HPDE6-E6E7 (cell line): Measurements from ENCODE around the gene ANKS1A.

Experiments used
- DNase-seq: peaks from one replicate; pipeline ENCODE4 v3.0.0; 2011; ENCODE audit warnings: missing footprints; ENCODE audit errors: extremely low spot score

Gene ANKS1A

DNA sequence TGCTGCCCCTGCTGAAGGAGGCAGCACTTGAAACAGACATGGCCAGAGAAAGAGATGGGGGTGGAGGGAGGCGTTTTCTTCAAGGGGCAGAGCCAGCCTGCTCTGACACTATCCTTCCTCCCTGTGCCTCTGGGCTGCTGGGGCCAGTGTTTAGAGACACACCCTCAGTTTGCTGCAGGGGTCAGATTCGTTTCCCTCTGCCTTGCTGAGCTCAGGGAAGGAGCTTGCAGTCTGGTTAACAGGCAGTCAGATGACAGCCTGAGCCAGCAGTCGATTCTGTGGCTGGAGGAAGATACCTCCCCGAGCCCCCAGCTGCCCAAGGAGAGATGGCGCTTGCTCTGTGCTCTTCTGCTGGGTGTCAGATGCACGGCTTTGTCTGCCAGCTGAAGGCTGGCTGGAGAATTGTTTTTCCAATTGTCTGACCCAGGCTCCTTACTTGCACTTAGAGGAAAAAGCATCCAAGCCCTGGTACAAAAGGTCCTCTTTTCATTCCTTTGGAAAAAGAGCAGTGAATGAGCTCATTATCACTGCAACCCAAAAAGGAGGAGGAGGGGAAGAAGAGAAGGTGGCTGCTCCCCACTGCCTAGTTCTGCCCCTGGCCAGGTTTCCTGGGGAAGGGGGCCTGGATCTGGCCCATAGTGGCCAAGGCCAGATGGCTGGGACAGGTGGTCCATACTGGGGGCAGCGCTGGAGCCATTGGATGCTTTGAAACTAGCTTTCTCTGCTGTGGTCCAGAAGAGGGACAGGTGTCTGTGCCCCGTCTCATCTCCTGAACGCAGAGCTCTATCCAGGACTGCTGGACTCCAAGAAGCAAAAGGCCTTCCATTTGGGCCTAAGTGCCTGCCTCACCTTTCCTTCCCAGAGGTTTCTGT lies 163.9 kb downstream of the ANKS1A start:
- DNase-seq = no peak

DNA sequence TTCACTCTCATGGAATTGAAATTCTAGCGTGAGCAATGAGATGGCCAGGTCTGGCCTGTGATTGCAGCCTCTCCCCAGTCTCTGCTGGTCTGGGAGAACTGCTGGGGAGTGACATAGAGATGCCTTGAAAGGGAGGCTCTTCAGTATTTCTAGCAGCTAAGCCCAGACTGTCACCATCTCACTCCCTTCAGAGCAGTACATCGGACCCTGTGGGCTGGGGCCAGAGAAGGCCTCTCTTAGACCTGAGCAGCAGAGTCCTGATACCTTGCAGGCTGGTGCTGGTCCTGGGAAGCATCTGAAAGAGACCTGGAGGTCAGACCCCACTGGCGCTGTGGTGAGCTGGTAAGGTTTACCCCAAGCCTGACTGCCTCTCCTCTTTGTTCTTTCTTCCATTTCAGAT lies 164.6 kb downstream of the ANKS1A start:
- DNase-seq = no peak

DNA sequence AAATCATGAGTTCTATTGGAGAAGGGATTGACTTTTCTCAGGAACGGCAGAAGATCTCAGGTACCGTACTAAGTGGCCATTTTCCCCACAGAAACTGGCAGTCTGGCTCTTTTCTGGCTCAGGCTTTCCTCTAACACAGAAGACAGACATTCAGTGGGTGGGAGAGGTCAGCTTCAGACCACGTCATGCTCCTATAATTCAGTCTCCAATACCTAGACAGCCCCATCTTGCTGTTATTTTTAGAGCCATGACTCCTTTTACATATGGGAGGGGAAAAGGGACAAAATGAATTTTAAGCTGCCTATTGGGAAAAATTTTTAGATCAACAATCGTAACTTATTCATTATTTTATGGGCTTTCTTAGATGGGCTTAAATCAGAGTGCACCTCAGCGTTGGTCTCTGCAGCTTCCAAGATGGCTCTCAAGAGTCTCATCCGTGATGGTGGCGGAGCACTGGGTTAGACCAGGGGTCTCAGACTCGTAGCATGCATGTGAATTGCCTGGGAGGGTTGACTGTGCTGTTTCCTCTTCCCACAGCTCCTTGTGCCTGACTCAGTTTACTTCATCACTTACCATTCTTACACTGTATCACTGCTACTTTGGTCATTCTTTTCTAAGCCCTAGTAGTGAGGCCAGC lies 165.2 kb downstream of the ANKS1A start:
- no peak for DNase-seq

DNA sequence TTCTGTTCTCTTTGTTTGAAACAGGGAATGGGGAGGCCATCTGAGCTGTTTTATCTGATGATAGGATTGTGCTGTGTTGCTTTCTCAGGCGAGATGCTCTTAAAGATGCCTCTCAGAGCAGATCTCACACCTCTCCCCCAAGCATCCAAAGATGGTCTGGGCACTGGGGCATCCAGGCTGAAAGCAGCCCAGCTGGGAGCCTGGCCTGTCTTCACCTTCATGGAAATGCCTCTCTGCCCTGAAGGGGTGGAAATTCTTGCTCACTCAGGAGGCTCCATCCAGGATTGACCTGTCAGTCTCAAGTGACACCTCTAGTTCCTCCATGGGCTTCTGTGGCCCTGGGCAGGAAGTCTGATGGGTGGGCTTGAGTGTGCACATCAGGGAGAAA lies 165.7 kb downstream of the ANKS1A start:
- DNase-seq = no peak

DNA sequence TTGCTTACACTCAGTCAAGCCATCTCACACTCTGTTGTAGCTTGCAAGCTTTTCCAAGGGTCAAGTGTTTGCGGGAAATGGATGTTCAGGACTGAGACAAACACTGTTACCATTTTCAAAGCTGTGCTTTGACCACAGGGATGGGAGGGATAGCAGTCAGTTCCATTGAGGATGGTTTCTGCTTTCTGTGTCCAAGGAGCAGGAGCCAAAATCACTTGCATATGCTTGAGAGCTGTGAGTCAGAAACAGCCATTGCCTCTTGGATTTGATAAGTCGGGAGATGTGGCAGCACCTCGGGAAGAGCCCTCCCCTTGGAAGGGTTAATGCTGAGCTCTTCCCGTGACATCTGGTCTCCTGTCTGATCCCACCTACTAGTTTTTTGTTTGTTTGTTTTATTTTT lies 166.8 kb downstream of the ANKS1A start:
- no peak for DNase-seq

DNA sequence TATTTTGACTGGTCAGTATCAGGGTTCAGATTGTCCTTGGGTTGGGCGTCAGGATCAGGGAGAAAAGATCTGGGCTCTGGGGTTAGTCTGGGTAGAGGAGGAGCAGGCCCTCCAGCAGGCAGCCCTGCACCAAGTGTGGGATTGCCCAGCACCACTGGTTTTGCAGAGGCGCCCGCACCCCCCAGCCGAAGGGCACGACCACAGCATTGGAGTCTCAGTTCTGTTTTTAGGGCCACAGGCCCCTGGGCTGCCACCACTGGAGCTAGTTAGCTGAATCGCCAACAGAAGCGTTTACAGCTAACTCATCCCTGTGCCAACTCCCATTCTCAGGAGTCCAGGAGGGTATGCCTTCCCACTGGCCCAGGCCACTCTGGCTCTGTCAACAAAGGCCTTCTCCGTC lies 167.9 kb downstream of the ANKS1A start:
- DNase-seq = no peak

DNA sequence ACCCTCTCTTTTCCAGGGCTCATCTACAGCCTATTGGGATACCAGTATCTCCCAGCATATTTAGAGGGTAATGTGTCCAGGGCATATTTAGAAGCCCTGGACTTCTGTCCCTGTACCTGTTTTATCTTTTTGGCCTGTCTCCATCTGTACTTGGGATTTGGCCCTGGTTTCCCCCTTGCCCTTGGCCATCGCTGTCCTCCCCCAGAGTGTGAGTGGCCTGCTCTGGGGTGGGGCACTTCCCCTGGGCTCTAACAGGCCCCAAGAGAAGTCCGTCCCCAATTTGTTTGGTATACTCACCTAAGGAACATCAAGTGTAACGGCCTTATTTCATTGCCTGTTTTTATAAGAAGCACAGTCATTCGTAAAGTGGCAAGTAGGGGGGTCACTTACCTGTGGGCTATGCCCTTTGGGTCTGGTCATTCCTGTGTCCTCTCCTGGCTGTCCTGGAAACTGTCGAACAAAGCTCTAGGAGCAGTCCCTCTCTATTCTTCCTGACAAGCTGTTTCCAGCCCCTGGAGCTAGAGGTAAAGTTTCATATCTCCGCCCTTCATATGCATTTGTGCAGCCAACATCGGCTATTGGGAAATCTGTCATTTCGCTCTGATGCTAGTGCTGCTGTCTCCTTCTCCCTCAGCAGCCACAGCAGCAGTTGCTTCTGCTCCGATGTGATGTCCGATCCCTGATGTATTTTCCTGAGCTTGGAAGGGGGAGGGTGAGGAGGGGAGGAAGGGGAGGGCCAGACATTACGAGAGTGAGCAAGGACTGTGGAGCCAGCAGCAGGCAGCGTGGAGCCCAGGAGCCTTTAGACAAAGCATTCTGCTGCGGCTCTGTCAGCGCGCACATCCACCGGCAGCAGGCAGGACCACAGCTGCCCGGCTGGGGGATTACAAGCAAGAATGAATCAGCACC lies 168.6 kb downstream of the ANKS1A start:
- no peak for DNase-seq

DNA sequence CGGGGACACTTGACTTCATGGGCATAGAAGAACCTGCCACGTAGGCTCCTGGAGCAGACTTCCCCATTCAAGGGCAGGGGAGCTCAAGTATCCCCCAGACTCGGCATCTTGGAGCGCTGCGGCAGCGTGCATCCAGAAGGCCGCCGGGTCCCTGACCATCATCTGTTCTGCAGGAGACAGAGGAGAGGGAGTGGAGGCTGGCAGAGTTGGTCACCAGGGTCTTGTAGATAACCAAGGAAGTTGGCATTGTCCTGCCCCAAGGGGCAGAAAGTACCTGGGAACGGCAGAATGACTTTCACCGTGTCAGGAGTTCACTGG lies 169.3 kb downstream of the ANKS1A start:
- no peak for DNase-seq

DNA sequence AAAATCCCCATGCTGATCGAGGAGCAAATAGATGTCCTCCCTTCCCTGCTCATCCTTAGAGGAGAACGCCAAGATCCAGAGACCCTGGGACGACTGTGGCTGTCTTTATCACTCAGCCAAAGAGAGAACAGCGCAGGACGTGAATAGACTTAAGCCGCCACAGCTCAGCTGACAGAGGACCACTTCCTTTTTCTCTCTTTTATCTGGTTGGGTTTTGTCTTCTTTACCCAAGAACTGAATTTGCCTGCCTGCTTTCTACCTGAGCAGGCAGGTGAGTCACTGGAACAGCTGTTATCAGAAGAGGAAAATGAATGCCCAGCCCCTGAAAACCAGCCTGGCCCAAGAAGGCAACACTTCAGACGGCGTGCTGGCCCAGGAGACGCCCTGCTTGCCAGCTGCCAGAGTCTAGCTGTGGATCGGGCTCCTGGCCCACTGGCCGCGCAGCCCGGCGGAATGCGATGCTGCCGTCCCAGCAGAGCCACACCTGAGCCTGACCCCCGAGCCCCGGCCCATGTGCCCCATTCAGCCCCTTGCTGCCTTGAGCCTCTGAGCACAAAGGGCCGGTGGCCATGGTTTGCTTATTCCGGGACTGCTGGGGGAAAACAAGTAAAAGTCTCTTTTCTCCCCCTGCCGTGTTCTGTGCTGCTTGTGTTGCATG lies 169.9 kb downstream of the ANKS1A start:
- no peak for DNase-seq

DNA sequence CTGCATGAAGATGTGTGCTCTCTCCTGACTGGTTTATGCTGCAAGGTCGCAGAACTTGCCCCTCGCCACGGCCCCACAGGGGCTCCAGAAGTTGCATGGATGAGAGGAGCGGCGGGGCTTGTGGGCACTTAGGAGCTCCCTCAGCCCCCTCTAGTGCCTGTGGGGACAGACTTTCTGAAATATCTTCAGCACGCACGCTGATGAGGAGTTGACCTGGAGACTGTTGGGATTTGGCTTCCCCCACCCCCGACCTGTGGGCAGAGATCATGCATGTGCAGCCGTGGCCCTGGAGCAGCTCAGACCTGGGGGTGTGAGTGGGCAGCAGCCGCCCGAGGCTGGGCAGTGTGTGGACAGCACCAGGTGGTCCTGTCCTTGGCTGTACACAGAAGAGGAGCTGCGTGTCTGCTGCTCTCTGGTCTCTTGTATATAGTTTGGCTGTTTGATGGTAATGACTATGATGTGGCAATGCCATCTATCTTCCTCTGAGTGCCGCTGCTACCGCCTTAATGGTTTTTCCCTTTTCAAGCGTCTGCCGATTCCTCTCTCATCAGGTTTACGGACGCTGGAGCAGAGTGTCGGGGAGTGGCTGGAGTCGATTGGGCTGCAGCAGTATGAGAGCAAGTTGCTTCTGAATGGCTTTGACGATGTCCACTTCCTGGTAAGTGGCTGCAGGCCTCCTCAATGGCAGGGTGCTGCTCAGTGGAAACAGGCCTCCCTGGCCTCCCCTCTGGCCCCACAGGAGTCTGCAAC lies 170.7 kb downstream of the ANKS1A start:
- no peak for DNase-seq

DNA sequence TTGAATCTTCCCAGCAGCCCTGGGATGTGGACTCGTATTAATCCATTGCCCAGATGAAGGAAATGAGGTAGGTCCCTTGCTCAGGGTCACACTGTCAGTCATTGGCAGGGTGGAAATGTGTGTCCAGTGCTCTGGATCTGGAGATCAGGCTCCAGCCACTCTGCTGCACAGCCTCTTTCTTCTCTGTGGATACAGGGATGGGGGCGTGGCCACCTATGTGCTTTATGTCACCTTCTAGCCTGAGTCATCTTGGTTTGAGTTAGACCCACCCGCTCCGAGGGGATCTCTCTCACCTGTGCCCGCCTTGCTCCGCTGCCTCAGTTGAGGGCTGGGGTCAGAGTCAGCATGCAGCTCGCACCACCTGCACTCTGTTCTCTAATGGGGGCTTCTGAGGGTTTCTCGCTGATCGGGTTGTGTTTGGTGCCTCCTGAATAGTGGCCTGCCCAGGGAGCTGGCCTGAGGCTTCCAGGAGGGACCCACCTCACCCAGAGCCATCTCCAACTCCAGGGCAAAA lies 172.1 kb downstream of the ANKS1A start:
- no peak for DNase-seq

DNA sequence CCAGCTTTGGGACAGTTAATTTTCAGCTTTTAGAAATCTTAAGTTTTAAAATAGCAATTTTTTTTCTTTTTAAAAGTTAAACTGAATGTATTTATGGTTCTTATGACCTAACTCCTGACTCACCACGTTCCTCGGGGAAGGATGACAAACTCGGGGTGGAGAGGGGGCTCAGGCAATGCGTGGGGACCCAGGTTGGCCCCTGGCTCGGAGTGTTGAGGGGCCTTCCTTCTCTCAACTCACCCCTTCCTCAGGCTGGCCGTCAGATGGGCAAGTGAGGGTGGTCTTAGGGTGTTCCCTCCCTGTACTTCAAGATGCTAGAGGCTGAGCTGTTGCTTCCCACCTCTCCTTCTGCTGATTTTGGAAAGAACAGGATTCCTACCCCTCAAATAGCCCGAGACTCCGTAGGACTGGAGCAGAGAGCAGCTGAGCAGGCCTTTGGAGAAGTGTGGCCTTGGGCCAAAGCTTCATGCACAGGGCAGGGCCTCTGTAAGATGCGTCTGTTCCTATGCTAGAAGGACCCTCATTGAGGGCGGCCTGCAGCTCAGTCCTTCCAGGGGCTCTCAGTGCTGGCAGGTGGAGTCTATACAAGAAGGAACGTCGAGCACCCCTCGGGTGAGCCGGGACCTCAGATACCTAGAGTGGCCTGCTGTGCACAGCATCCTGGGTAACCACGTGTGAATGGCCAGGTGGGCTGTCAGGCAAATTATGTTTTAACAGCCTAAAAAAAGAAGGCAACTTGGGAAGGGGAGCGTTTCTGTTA lies 172.8 kb downstream of the ANKS1A start:
- DNase-seq = no peak

DNA sequence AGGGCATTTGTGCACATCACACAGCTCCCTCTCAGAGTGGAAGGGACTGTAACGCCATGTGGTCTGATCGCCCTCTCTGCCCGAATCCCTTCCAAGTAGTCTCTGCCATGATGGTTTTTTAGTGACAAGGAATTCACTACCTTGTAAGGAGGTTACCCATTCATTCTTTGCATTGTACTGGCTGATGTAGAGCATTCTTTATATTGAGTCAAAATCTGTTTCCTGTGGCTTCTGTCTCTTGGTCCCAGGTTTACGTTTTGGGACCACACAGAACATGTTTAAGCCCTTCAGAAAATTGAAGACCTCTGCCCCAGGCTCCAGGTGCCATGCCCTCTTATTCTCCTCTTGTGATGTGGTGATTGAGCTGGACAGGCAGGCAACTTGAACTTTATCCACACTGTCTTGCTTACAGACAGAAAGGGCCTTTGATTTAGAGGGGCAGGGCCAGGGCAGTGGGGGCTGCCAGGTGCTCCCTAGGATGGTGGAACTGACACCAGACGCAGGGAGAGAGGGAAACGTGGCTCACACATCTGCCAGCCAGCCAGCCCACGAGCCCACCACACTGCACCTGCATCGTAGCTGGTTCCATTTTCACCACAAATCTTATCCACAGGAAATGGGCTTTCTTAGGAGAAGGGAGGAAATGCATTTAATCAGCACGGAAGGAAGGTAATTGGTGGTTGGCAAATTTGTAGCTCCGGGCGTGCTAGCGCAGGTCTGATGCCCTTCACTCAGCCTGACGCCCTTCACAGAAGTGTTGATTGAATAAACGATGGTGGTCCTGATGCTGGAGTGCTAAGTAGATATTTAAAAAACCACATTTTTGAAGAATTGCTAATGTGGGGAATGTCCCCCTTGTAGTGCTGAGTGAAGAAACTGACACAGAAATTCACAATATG lies 173.9 kb downstream of the ANKS1A start:
- DNase-seq = no peak

DNA sequence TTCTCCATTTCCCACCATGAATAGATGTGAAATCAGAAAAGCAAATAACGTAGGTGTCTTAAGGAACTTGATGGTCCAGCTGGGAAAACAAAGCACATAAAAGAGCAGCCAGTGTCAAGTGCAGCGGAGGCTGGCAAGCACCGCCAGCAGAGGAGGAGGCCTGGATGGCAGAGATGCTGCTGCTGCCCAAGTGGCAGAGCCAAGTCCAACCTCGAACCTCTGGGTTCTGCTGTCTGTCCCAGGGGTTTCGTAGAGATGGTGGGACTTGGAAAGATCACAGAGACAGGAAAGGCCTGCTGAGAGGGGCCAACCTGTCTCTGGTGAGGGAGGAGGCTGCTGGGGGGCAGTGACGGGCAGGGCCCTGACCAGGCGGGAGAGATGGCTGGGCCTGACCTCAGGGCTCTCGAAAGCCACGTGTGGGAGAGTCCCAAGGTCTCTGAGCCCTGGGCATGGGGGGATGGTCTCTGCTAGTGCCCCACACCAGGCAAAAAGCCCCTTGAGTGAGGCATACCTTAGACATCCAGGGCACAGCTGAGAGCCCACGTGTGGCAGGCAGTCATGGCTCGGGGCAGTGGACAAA lies 174.7 kb downstream of the ANKS1A start:
- no peak for DNase-seq

DNA sequence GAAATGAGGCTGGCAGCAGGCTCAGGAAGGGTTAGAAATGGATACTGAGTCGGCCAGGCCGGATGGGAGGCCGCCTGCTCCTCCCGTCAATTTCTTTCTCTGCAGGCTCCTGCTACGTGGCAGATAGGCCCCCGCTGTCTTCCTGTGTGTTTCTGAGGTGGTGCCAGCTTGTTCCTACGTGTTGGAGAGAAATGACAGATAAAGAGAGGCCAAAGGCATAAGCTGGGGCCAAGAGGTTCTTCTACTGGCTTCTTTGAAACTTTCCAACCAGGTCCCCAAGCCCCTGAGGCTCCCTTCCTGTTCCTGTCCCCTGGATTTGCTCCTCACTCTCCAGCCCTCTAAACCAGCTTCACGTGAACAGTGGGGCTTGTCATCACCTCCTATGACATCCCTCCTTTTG lies 175.2 kb downstream of the ANKS1A start:
- no peak for DNase-seq

DNA sequence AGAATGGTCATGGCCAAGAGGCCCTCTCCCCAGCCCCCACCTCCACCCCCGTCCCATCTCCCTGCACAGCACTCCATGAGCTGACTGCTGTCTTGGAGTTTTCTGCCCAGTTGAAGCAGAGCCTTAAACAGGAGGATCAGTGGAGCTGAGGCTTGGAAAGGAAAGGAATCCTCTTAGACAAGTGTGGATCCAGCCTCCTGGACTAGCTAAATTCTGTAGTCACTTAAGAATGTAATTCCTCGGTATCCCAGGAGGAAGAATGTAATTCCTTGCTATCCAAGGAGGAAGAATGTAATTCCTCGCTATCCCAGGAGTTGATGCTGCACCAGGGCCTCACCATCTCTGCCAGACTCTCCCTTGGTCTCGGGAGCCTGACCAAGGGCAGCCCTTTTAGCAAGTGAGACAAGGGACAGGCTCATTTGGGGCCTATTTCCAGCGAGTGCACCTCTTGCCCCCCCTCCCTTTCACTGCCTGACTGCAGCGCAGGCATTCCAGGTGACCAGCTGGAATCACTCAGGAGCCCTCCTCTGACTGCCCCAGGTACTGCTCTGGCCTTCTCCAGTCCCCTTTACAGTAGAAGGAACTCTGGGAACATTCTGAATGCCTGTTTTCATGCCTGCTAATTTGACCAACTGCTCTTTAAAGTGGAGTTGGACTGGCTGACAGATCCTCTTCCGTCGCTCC lies 175.8 kb downstream of the ANKS1A start:
- no peak for DNase-seq

DNA sequence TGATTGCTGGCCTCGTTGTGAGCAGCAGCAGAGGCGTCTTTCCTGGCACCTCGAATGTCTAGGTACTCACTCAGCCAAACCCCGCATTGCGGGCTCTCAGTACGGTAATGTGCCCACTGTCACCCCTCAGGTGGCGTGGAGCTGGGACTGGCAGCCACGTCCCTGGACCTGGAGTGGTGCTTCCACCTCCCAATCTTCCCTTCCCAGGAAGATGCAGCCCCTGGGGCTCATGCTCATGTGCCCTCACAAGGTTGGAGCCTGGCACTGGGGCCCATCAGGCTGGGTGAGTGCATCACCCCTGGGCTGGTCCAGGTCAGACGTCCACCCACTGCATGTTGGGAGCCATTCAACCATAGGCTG lies 176.4 kb downstream of the ANKS1A start:
- no peak for DNase-seq

DNA sequence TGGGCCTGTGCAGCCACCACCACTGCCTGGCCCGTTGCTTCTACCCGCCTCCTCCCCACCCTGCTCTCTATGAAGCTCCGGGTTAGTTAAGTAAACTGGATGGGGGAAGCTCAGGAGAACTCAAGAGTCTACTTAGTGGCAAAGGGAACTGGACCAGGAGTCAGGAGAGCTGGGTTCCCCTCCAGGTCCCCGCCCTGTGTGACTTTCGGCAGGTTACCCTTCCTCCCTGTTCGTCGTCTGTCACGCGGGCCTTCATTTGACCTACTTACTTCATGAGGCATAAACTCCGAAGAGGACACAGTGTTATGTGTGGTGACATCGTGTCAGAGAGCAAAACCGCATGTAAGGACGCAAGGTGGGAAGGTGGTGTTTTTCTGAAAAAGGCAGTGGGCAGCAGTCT lies 176.8 kb downstream of the ANKS1A start:
- DNase-seq = no peak
